ENCODE measurements around the gene LRRC53. TPM values are rescaled to one million over a fixed set of nuclear protein-coding genes. Genes with fewer than 3 reads are reported as not detected.

LRRC53 gene
- total RNA-seq, 1 donor from 2014 or later = not detected

- TF ChIP-seq CTCF (IDR thresholded peaks at IDR 0.05) = no peak
- H3K4me3 Mint-ChIP-seq (ENCODE audit: unreplicated experiment) = no peak overlapping the region
- no peaks in the 10 kb centered on the region for H3K4me1 Mint-ChIP-seq (ENCODE audit: unreplicated experiment)
- no peak for DNase-seq (ENCODE audit: extremely low spot score, unreplicated experiment)
- H3K27ac Mint-ChIP-seq (ENCODE audit: unreplicated experiment) = no peak overlapping the region
- no peaks in the 10 kb centered on the region for H3K36me3 Mint-ChIP-seq (ENCODE audit: unreplicated experiment)
- H3K27me3 Mint-ChIP-seq (ENCODE audit: unreplicated experiment) = peaks cover 9% of the 10 kb centered on the region
- H3K9me3 Mint-ChIP-seq (ENCODE audit: unreplicated experiment) = no peaks in the 10 kb centered on the region
These were observed 49.0 kb downstream of the LRRC53 start for GRCh38 chr1:74463333-74463988.

GRCh38 chr1:74457253-74457652 is 55.2 kb downstream of the LRRC53 start:
- no peaks in the 10 kb centered on the region for H3K9me3 Mint-ChIP-seq (ENCODE audit: unreplicated experiment)
- no peaks in the 10 kb centered on the region for H3K4me1 Mint-ChIP-seq (ENCODE audit: unreplicated experiment)
- H3K4me3 Mint-ChIP-seq (ENCODE audit: unreplicated experiment) = no peak overlapping the region
- no peak overlapping the region for H3K27ac Mint-ChIP-seq (ENCODE audit: unreplicated experiment)
- H3K27me3 Mint-ChIP-seq (ENCODE audit: unreplicated experiment) = no peaks in the 10 kb centered on the region
- no peak for DNase-seq (ENCODE audit: extremely low spot score, unreplicated experiment)
- TF ChIP-seq CTCF (IDR thresholded peaks at IDR 0.05) = no peak
- H3K36me3 Mint-ChIP-seq (ENCODE audit: unreplicated experiment) = no peaks in the 10 kb centered on the region

GRCh38 chr1:74455390-74455789 is 57.0 kb downstream of the LRRC53 start:
- Mint-ChIP-seq H3K27ac (ENCODE audit: unreplicated experiment) (no peak overlapping the region), H3K27me3 (ENCODE audit: unreplicated experiment) (no peaks in the 10 kb centered on the region), H3K36me3 (ENCODE audit: unreplicated experiment) (no peaks in the 10 kb centered on the region), H3K4me1 (ENCODE audit: unreplicated experiment) (no peaks in the 10 kb centered on the region), H3K9me3 (ENCODE audit: unreplicated experiment) (no peaks in the 10 kb centered on the region), H3K4me3 (ENCODE audit: unreplicated experiment) (no peak overlapping the region)
- no peak for TF ChIP-seq CTCF (IDR thresholded peaks at IDR 0.05)
- no peak for DNase-seq (ENCODE audit: extremely low spot score, unreplicated experiment)

- H3K4me1 Mint-ChIP-seq (ENCODE audit: unreplicated experiment) = no peaks in the 10 kb centered on the region
- DNase-seq (ENCODE audit: extremely low spot score, unreplicated experiment) = no peak
- H3K27me3 Mint-ChIP-seq (ENCODE audit: unreplicated experiment) = no peaks in the 10 kb centered on the region
- H3K9me3 Mint-ChIP-seq (ENCODE audit: unreplicated experiment) = no peaks in the 10 kb centered on the region
- H3K36me3 Mint-ChIP-seq (ENCODE audit: unreplicated experiment) = no peaks in the 10 kb centered on the region
- no peak overlapping the region for H3K4me3 Mint-ChIP-seq (ENCODE audit: unreplicated experiment)
- TF ChIP-seq CTCF (IDR thresholded peaks at IDR 0.05) = no peak
- H3K27ac Mint-ChIP-seq (ENCODE audit: unreplicated experiment) = no peak overlapping the region
These were observed 59.1 kb downstream of the LRRC53 start for GRCh38 chr1:74453277-74453676.

- Mint-ChIP-seq H3K27ac (ENCODE audit: unreplicated experiment) (no peak overlapping the region), H3K9me3 (ENCODE audit: unreplicated experiment) (no peaks in the 10 kb centered on the region), H3K4me1 (ENCODE audit: unreplicated experiment) (no peaks in the 10 kb centered on the region), H3K36me3 (ENCODE audit: unreplicated experiment) (no peaks in the 10 kb centered on the region), H3K4me3 (ENCODE audit: unreplicated experiment) (no peak overlapping the region), H3K27me3 (ENCODE audit: unreplicated experiment) (no peaks in the 10 kb centered on the region)
- no peak for DNase-seq (ENCODE audit: extremely low spot score, unreplicated experiment)
- TF ChIP-seq CTCF (IDR thresholded peaks at IDR 0.05) = no peak
These were observed 60.4 kb downstream of the LRRC53 start for GRCh38 chr1:74452035-74452434.

All from osteocyte (in vitro differentiated cells).